Liver (tissue), 3 donors: ENCODE measurements around the gene CASZ1.

ENCODE experiments used
- CTCF ChIP-seq: fragments of 150-350 bp; IDR thresholded peaks from 2 replicates; pipeline ENCODE4 v1.5.1; 2017; ENCODE audit warnings: improper control_type of control experiment, low read depth, low read length; ENCODE audit not compliant: missing input control
- EGR1 ChIP-seq, 2 donors: IDR thresholded peaks; 2 replicates each; pipeline ENCODE4 v1.6.1; 2016 to 2018; ENCODE audit warnings: antibody characterized with exemption in 2 of 2, low read depth in 2 of 2
- REST ChIP-seq: IDR thresholded peaks from 2 replicates; pipeline ENCODE4 v1.6.1; 2016; ENCODE audit warnings: antibody characterized with exemption, mild to moderate bottlenecking
- TAF1 ChIP-seq: conservative IDR thresholded peaks from 2 replicates; pipeline ENCODE4 v1.6.1; 2016; ENCODE audit warnings: antibody characterized with exemption, mild to moderate bottlenecking
- donor health status: healthy.
- donor health status: healthy.

- TF ChIP-seq EGR1 (IDR thresholded peaks at IDR 0.05; ENCODE audit: low read depth in 2 of 2) (no peak), REST (no peak), TAF1 (no peak), CTCF (no peak)
Observed at GRCh38 chr1:10699470-10699835, 97.0 kb downstream of the CASZ1 start.
